Left lung (tissue), 14 donors: Measurements from ENCODE around the gene MTMR8. TPM values are rescaled to one million over a fixed set of nuclear protein-coding genes. Genes with fewer than 3 reads are reported as not detected.
A peak's percentile ranks its signal among the peaks of the same experiment; 100 is the strongest.

ENCODE experiments used
- ATAC-seq: fragments of 200-7000 bp; cut with Tn5 transposase; one replicate; pipeline ENCODE4 v1.9.1; 2020; ENCODE audit warnings: moderate library complexity
- DNase-seq, 4 donors: peaks; one replicate each; pipeline ENCODE4 v3.0.0-alpha.2; 2013 to 2020
- H3K27ac ChIP-seq, 2 donors: fragments of 200-600 bp; sonication (generic) in 1 of 2; one replicate each; pipeline versions ENCODE4 v1.5.0 to v1.8.0; 2020 to 2021
- H3K27me3 ChIP-seq, 2 donors: fragments of 200-600 bp; sonication (generic) in 1 of 2; one replicate each; pipeline versions ENCODE4 v1.5.0 to v1.8.0; 2020 to 2021
- H3K36me3 ChIP-seq, 2 donors: fragments of 200-600 bp; sonication (generic) in 1 of 2; one replicate each; pipeline versions ENCODE4 v1.5.0 to v1.8.0; 2020 to 2021
- H3K4me1 ChIP-seq, 2 donors: fragments of 200-600 bp; one replicate each; pipeline ENCODE4 v1.8.0; 2021
- H3K4me3 ChIP-seq, 2 donors: fragments of 200-600 bp; sonication (generic) in 1 of 2; one replicate each; pipeline versions ENCODE4 v1.5.0 to v1.8.0; 2020 to 2021; ENCODE audit warnings: mild to moderate bottlenecking in 1 of 2
- H3K9me3 ChIP-seq, 2 donors: fragments of 200-600 bp; sonication (generic) in 1 of 2; one replicate each; pipeline versions ENCODE4 v1.5.0 to v1.8.0; 2020 to 2021
- CTCF ChIP-seq, 2 donors: fragments of 200-600 bp; sonication (generic) in 1 of 2; IDR thresholded peaks; one replicate each; pipeline versions ENCODE4 v1.5.0 to v1.8.0; 2021; ENCODE audit warnings: antibody characterized with exemption in 2 of 2
- intact Hi-C, 2 donors: fragments of 100-400 bp; cut with DNase I; formaldehyde crosslinking; loops; one replicate each; pipeline versions ENCODE4 v1.11.2 to v1.14.2; 2022
- long read RNA-seq, 12 donors: library from polyadenylated mRNA in 2 of 12; unstranded in 2 of 12; transcript quantifications; one replicate each; pipeline ENCODE4 v2.0.0 and lab custom pipeline, GENCODE V29; 2019 to 2026
- polyA plus RNA-seq, 6 donors: library from polyadenylated mRNA; unstranded; fragments of 120-200 nt; gene quantifications; one replicate each; pipeline ENCODE4 v1.2.1, GENCODE V29; 2013; ENCODE audit not compliant: insufficient read length in 6 of 6
- total RNA-seq, 2 donors: library from RNA; stranded (reverse); fragmentation: NEBNext Ultra II Directional; extraction: Animal tissue kit (Norgen Biotek cat#: 25700); gene quantifications; one replicate each; pipeline ENCODE4 v1.2.1, GENCODE V29; 2021
- donor health status: DM: no; HTN: yes; CAD: no.
- donor health status: DM: no; HTN: no; CAD: no.

The MTMR8 gene
- total RNA-seq (1 to 10 TPM; 2.4 to 2.5 TPM), polyA plus RNA-seq (1 to 10 TPM; 1.6 to 3.1 (median 2.3) TPM)
- long read RNA-seq, donor 1 = 0 reads
- long read RNA-seq, donor 2 = 0 reads
- long read RNA-seq, donor 3 = 0 reads
- long read RNA-seq, donor 4 = 0 reads
- long read RNA-seq, donor 5 = 0 reads
- long read RNA-seq, donor 6 = 0 reads
- long read RNA-seq, donor 7 = 0 reads
- long read RNA-seq, donor 8 = 0 reads
- long read RNA-seq, donor 9 = 0 reads
- long read RNA-seq, donor 10, partial matches to known transcripts = 0 of 2 reads
- long read RNA-seq, donor 10, other reads (novel, unspliced or antisense) = 2 of 2 reads
- long read RNA-seq, donor 11 = 0 reads
- long read RNA-seq, donor 12 = 0 reads

GRCh38 chrX:64394874-64395567, at the start of gene MTMR8:
Gene MTMR8, minus strand, starts transcription at chrX:64395452. Its CDS starts 89 bp downstream, at chrX:64395363.
- DNase-seq = peak; percentile 28 to 80 (median 68)
- intact Hi-C loops = no loop called here
- no peaks in the 10 kb centered on the region for H3K4me1 ChIP-seq
- no peaks in the 10 kb centered on the region for H3K9me3 ChIP-seq
- no peak for TF ChIP-seq CTCF (IDR thresholded peaks at IDR 0.05)
- ATAC-seq = peak; percentile 97
- no peak within 1 kb of the TSS for H3K27ac ChIP-seq
- no peaks in the 10 kb centered on the region for H3K36me3 ChIP-seq
- peak within 1 kb of the TSS; percentile 34 to 52 for H3K4me3 ChIP-seq
- H3K27me3 ChIP-seq = no peaks in the 10 kb centered on the region

GRCh38 chrX:64439551-64439950, 44.3 kb upstream of the MTMR8 start:
- ATAC-seq (no peak), DNase-seq (no peak)
- intact Hi-C loops = no loop called here
- Histone ChIP-seq H3K4me3 (no peak overlapping the region), H3K4me1 (no peaks in the 10 kb centered on the region), H3K36me3 (no peaks in the 10 kb centered on the region), H3K27me3 (no peaks in the 10 kb centered on the region), H3K27ac (no peak overlapping the region), H3K9me3 (no peaks in the 10 kb centered on the region)
- TF ChIP-seq CTCF (IDR thresholded peaks at IDR 0.05) = no peak

GRCh38 chrX:64437665-64438064, 42.4 kb upstream of the MTMR8 start:
- no peak for ATAC-seq
- no peak overlapping the region for H3K4me3 ChIP-seq
- intact Hi-C loops = no loop called here
- no peak for DNase-seq
- H3K9me3 ChIP-seq = no peaks in the 10 kb centered on the region
- no peak for TF ChIP-seq CTCF (IDR thresholded peaks at IDR 0.05)
- no peaks in the 10 kb centered on the region for H3K36me3 ChIP-seq
- no peaks in the 10 kb centered on the region for H3K27me3 ChIP-seq
- no peaks in the 10 kb centered on the region for H3K4me1 ChIP-seq
- H3K27ac ChIP-seq = no peak overlapping the region

- H3K9me3 ChIP-seq = no peaks in the 10 kb centered on the region
- H3K27ac ChIP-seq = no peak overlapping the region
- intact Hi-C loops = no loop called here
These were observed 42.0 kb upstream of the MTMR8 start for GRCh38 chrX:64437218-64437617.

More at GRCh38 chrX:64437218-64437617, 42.0 kb upstream of the MTMR8 start:
- ATAC-seq = no peak
- Histone ChIP-seq H3K36me3 (no peaks in the 10 kb centered on the region), H3K27me3 (no peaks in the 10 kb centered on the region), H3K4me3 (no peak overlapping the region), H3K4me1 (no peaks in the 10 kb centered on the region)
- no peak for TF ChIP-seq CTCF (IDR thresholded peaks at IDR 0.05)
- DNase-seq = no peak
